C4-2B (cell line): ENCODE measurements around the gene GARIN5B.

Experiments used
- ZFX ChIP-seq: fragments of 450-650 bp; IDR thresholded peaks from 2 replicates; pipeline ENCODE4 v1.6.1; 2017
- TF ChIP-seq, protein P1 (sequence below): fragments of 450-650 bp; conservative IDR thresholded peaks from 2 replicates; pipeline ENCODE4 v1.5.1; 2017; ENCODE audit warnings: mild to moderate bottlenecking

GRCh38 chr19:55345818-55346724 is 17.0 kb downstream of the GARIN5B start:
- TF ChIP-seq, protein P1, sequence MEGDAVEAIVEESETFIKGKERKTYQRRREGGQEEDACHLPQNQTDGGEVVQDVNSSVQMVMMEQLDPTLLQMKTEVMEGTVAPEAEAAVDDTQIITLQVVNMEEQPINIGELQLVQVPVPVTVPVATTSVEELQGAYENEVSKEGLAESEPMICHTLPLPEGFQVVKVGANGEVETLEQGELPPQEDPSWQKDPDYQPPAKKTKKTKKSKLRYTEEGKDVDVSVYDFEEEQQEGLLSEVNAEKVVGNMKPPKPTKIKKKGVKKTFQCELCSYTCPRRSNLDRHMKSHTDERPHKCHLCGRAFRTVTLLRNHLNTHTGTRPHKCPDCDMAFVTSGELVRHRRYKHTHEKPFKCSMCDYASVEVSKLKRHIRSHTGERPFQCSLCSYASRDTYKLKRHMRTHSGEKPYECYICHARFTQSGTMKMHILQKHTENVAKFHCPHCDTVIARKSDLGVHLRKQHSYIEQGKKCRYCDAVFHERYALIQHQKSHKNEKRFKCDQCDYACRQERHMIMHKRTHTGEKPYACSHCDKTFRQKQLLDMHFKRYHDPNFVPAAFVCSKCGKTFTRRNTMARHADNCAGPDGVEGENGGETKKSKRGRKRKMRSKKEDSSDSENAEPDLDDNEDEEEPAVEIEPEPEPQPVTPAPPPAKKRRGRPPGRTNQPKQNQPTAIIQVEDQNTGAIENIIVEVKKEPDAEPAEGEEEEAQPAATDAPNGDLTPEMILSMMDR, result no peak
- no peak for TF ChIP-seq ZFX
